Stimulated activated CD4-positive, alpha-beta T cell treated with anti-CD3 and anti-CD28 coated beads, Interleukin-1b, Interleukin-23, amount 100 ng/mL, for 4 hours (primary cell): ENCODE results near the gene SNRPD3.
"Not testable (repeated sequence)": the region's sequence is repeated elsewhere in the genome, so short reads cannot be mapped to it uniquely, and the experiment has no call there.

Experiments used
- DNase-seq, 2 donors: peaks; one replicate each; pipeline ENCODE4 v3.0.0-alpha.2; 2020; ENCODE audit warnings: low read depth in 2 of 2

The SNRPD3 gene

DNA sequence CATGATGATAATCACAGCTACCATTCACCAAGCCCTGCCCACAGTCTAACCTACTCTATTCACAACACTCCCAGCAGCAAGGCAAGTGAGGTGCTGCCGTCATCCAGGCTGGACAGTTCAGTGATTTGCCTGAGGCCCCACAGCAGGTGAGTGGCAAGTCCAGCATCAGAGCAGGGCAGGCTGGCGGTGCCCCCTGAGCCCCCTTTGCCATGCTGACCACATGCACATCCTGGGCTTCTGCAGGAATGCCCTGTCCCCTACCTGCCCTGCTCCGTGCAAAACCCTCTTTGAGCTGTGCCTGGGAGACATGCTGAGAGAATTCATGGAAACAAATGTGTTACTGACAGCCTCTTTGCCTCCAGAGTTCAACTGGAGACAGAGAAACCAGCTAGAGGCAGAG is 54.1 kb downstream of the SNRPD3 start:
- DNase-seq, result not testable (repeated sequence)

- DNase-seq, result not testable (repeated sequence)
These were observed 59.0 kb downstream of the SNRPD3 start for GRCh38 chr22:24614794-24615193.

- not testable (repeated sequence) for DNase-seq
These were observed 65.4 kb downstream of the SNRPD3 start for GRCh38 chr22:24621244-24621643.

GRCh38 chr22:24622596-24622995 is 66.8 kb downstream of the SNRPD3 start:
- not testable (repeated sequence) for DNase-seq
